Esophagus squamous epithelium (tissue), 5 donors: ENCODE results near the gene CTXN1. TPM values are rescaled to one million over a fixed set of nuclear protein-coding genes. Genes with fewer than 3 reads are reported as not detected.

Source experiments
- DNase-seq: peaks from one replicate; lab custom pipeline; 2025; lab: John Stamatoyannopoulos, UW
- H3K27ac ChIP-seq, 4 donors: fragments of 200-600 bp; sonication (generic); one replicate each; pipeline ENCODE4 v1.5.1; 2016 to 2019; ENCODE audit warnings: mild to moderate bottlenecking in 1 of 4
- H3K27me3 ChIP-seq, 4 donors: fragments of 200-600 bp; sonication (generic); 1 replicate in 3 of 4; 2 replicates in 1 of 4; pipeline versions ENCODE4 v1.5.1 to v1.6.0; 2017 to 2021; ENCODE audit warnings: antibody characterized with exemption in 1 of 4
- H3K36me3 ChIP-seq, 3 donors: fragments of 200-600 bp; sonication (generic); one replicate each; pipeline ENCODE4 v1.5.1; 2016 to 2019
- H3K4me1 ChIP-seq, 3 donors: fragments of 200-600 bp; sonication (generic); one replicate each; pipeline ENCODE4 v1.5.1; 2017 to 2019
- H3K4me3 ChIP-seq, 4 donors: fragments of 200-600 bp; sonication (generic); 1 replicate in 3 of 4; 2 replicates in 1 of 4; pipeline ENCODE4 v1.5.1; 2016 to 2019; ENCODE audit warnings: mild to moderate bottlenecking in 2 of 4, moderate library complexity in 1 of 4
- H3K9me3 ChIP-seq, 3 donors: fragments of 200-600 bp; sonication (generic); one replicate each; pipeline ENCODE4 v1.5.1; 2016 to 2019
- CTCF ChIP-seq, 6 experiments: fragments of 450-650 bp in 4 of 6; fragments of 200-600 bp in 2 of 6; sonication (generic) in 2 of 6; IDR thresholded peaks; one replicate each; pipeline ENCODE4 v1.5.1; 2016 to 2019; ENCODE audit warnings: antibody characterized with exemption in 6 of 6, mild to moderate bottlenecking in 4 of 6, moderate library complexity in 4 of 6
- POLR2A ChIP-seq, 4 donors: fragments of 450-650 bp; IDR thresholded peaks; one replicate each; pipeline ENCODE4 v1.6.1; 2017; ENCODE audit warnings: antibody characterized with exemption in 4 of 4, mild to moderate bottlenecking in 4 of 4, moderate library complexity in 3 of 4
- WGBS, 2 donors: methylation state at CpG; one replicate each; pipeline ENCODE4 v1.1.5; 2018; 5-methylcytosine and 5-hydroxymethylcytosine counted together
- intact Hi-C: fragments of 100-400 bp; cut with DNase I; formaldehyde crosslinking; loops from one replicate; pipeline ENCODE4 v1.15.0; 2022
- total RNA-seq, 4 donors: library from RNA; depleted of rRNA; stranded (reverse); fragments of >200 nt; gene quantifications; one replicate each; pipeline ENCODE4 v1.1.0, GENCODE V29; 2016
- donor health status: DM: yes; HTN: yes; CAD: no.

Gene CTXN1
- total RNA-seq, 4 donors from 2014 or later = 0.35 to 2.7 (median 0.75) TPM; not detected in 1

GRCh38 chr19:7970716-7971448, 44.9 kb upstream of the CTXN1 start:
- DNase-seq = no peak
- no peaks in the 10 kb centered on the region for H3K27me3 ChIP-seq
- peak in 5 of 6 experiments; percentile 49 to 71 (median 57) for TF ChIP-seq CTCF (IDR thresholded peaks at IDR 0.05)
- no peak for TF ChIP-seq POLR2A (IDR thresholded peaks at IDR 0.05)
- H3K4me3 ChIP-seq = no peak overlapping the region
- intact Hi-C loops = no loop called here
- H3K27ac ChIP-seq = no peak overlapping the region
- no peaks in the 10 kb centered on the region for H3K4me1 ChIP-seq
- H3K9me3 ChIP-seq = no peaks in the 10 kb centered on the region
- WGBS, 2 donors = 54 to 63% methylated on average over 5 to 10 of the region's 12 CpGs
- peaks cover 31 to 100% (median 40%) of the 10 kb centered on the region in 3 donors for H3K36me3 ChIP-seq

DNA sequence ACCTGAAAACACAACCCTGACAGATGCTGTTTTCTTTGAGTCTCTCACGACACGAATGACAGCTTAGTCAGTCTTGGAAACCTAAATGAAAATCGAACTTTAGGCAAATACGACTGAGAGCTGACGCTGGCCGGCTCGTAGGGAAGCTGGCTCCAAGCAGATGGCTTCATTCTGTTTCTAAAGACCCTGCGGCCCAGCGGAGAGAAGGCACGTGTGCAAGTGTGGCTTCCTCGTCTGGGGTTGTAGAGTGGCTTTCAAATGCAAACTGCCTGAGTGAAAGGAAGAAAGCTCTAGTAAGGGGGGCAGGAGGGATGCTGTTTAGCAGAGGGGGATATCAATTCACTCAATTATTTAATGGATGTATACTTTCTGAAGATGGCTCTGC, 43.6 kb upstream of the CTXN1 start:
- no peaks in the 10 kb centered on the region for H3K27me3 ChIP-seq
- no peak overlapping the region for H3K4me3 ChIP-seq
- TF ChIP-seq CTCF (IDR thresholded peaks at IDR 0.05) (no peak), POLR2A (IDR thresholded peaks at IDR 0.05) (no peak)
- 91% methylated on average over 11 of the region's 11 CpGs for WGBS, 2 donors
- H3K9me3 ChIP-seq = no peaks in the 10 kb centered on the region
- H3K36me3 ChIP-seq = peaks cover 34 to 100% (median 42%) of the 10 kb centered on the region in 3 donors
- intact Hi-C loops = no loop called here
- H3K27ac ChIP-seq = no peak overlapping the region
- no peak for DNase-seq
- no peaks in the 10 kb centered on the region for H3K4me1 ChIP-seq

GRCh38 chr19:7968796-7969554, 43.0 kb upstream of the CTXN1 start:
- intact Hi-C loops = no loop called here
- Histone ChIP-seq H3K4me3 (no peak overlapping the region), H3K36me3 (peaks cover 28 to 100% (median 38%) of the 10 kb centered on the region in 3 donors), H3K27me3 (no peaks in the 10 kb centered on the region), H3K9me3 (no peaks in the 10 kb centered on the region), H3K4me1 (no peaks in the 10 kb centered on the region), H3K27ac (peak overlapping the region in 1 of 4 donors; percentile 3)
- TF ChIP-seq POLR2A (IDR thresholded peaks at IDR 0.05) = no peak
- TF ChIP-seq CTCF (IDR thresholded peaks at IDR 0.05) = no peak
- 84 to 98% methylated on average over 8 to 10 of the region's 20 CpGs for WGBS, 2 donors
- DNase-seq = no peak

GRCh38 chr19:7968008-7968795, 42.3 kb upstream of the CTXN1 start:
- no peaks in the 10 kb centered on the region for H3K27me3 ChIP-seq
- peaks cover 20 to 100% (median 33%) of the 10 kb centered on the region in 3 donors for H3K36me3 ChIP-seq
- no peak overlapping the region for H3K4me3 ChIP-seq
- no peak for TF ChIP-seq POLR2A (IDR thresholded peaks at IDR 0.05)
- no peak for TF ChIP-seq CTCF (IDR thresholded peaks at IDR 0.05)
- peak overlapping the region in 1 of 4 donors; percentile 3 for H3K27ac ChIP-seq
- intact Hi-C loops = no loop called here
- no peak for DNase-seq
- no peaks in the 10 kb centered on the region for H3K9me3 ChIP-seq
- no peaks in the 10 kb centered on the region for H3K4me1 ChIP-seq
- 83 to 100% methylated on average over 1 to 6 of the region's 15 CpGs for WGBS, 2 donors
